HepG2 (cell line): Measurements from ENCODE around the gene BTG2. TPM values are rescaled to one million over a fixed set of nuclear protein-coding genes. Genes with fewer than 3 reads are reported as not detected.

Experiments
- ATAC-seq: fragments of 200-7000 bp; cut with Tn5 transposase; 3 replicates; pipeline ENCODE4 v1.9.1; 2020; ENCODE audit warnings: mild to moderate bottlenecking, moderate library complexity
- BruUV-seq: library from RNA; stranded (reverse); fragments of 400-500 nt; replicated peaks from 2 replicates; lab custom pipeline; 2021; lab: Mats Ljungman, UMichigan
- CTCF ChIA-PET: fragments of 300-600 bp; formaldehyde crosslinking; extraction: SDS; loops from one replicate; lab custom pipeline; 2021; ENCODE audit warnings: low total read pairs, inconsistent platforms, low intra/inter-chr PET ratio; lab: Yijun Ruan, JAX
- POLR2A ChIA-PET: fragments of 350-600 bp; sonication (Branson Sonifier 250); formaldehyde crosslinking; loops from one replicate; lab custom pipeline; 2020; ENCODE audit warnings: antibody characterized with exemption, inconsistent platforms; lab: Yijun Ruan, JAX
- DNase-seq: peaks from one replicate; pipeline ENCODE4 v3.0.0-alpha.2; 2015; ENCODE audit warnings: low spot score
- FAIRE-seq: peaks from 3 replicates; lab custom pipeline; 2011; peaks lifted over from hg19 to GRCh38; lab: Jason Lieb, UNC
- H2AFZ ChIP-seq: one replicate; pipeline ENCODE4 v1.6.1; 2011; ENCODE audit warnings: low read length, inconsistent platforms
- H3K27ac ChIP-seq: fragments of 300-600 bp; 3 replicates; pipeline ENCODE4 v1.8.0; 2011; ENCODE audit warnings: mixed run types, mild to moderate bottlenecking, mixed read lengths, low read length, inconsistent platforms; ENCODE audit not compliant: insufficient read depth; ENCODE audit errors: extremely low read length
- H3K27me3 ChIP-seq, 2 experiments: fragments of 200-600 bp in 1 of 2; 2 replicates in 1 of 2; 3 replicates in 1 of 2; pipeline versions ENCODE4 v1.6.0 to v1.8.0; 2011; ENCODE audit warnings: low read length in 2 of 2, mild to moderate bottlenecking in 2 of 2, moderate library complexity in 2 of 2, inconsistent platforms in 1 of 2; ENCODE audit not compliant: insufficient read depth in 2 of 2, control insufficient read depth in 1 of 2
- H3K36me3 ChIP-seq, 2 experiments: fragments of 200-600 bp in 1 of 2; replicated peaks in 1 of 2; 2 replicates in 1 of 2; 3 replicates in 1 of 2; pipeline versions ENCODE4 v1.5.1 to v1.8.0; 2011; ENCODE audit warnings: low read length in 2 of 2, inconsistent platforms in 1 of 2; ENCODE audit not compliant: insufficient read depth in 2 of 2, control insufficient read depth in 1 of 2
- H3K4me1 ChIP-seq: 2 replicates; pipeline ENCODE4 v1.5.1; 2012; ENCODE audit warnings: low read length, inconsistent platforms; ENCODE audit not compliant: insufficient read depth
- H3K4me2 ChIP-seq: 2 replicates; pipeline ENCODE4 v1.6.0; 2011; ENCODE audit warnings: low read depth, low read length, inconsistent platforms
- H3K4me3 ChIP-seq, 3 experiments: fragments of 200-600 bp in 1 of 3; sonication (generic), shearing (Covaris generic) in 1 of 3; replicated peaks in 1 of 3; 2 replicates each; pipeline ENCODE4 v1.5.1; 2011 to 2016; ENCODE audit warnings: low read length in 3 of 3, inconsistent platforms in 2 of 3, low read depth in 2 of 3, mild to moderate bottlenecking in 2 of 3, control low read depth in 1 of 3, mixed read lengths in 1 of 3; ENCODE audit not compliant: insufficient read depth in 1 of 3
- H3K79me2 ChIP-seq: one replicate; pipeline ENCODE4 v1.6.1; 2011; ENCODE audit warnings: low read length, inconsistent platforms; ENCODE audit not compliant: insufficient read depth
- H3K9ac ChIP-seq: 2 replicates; pipeline ENCODE4 v1.6.0; 2011; ENCODE audit warnings: mild to moderate bottlenecking, low read depth, low read length, inconsistent platforms; ENCODE audit not compliant: insufficient read depth
- H3K9me3 ChIP-seq: 2 replicates; pipeline ENCODE4 v1.5.1; 2012; ENCODE audit warnings: mild to moderate bottlenecking, low read length
- H4K20me1 ChIP-seq: 2 replicates; pipeline ENCODE4 v1.6.0; 2011; ENCODE audit warnings: inconsistent platforms, mild to moderate bottlenecking, low read length, moderate library complexity; ENCODE audit not compliant: insufficient read depth
- ADNP ChIP-seq: sonication (generic); formaldehyde crosslinking; IDR thresholded peaks from 2 replicates; pipeline ENCODE4 v1.4.0; 2020; ENCODE audit warnings: missing genetic modification reagents
- GTF2F1 ChIP-seq: fragments of 150-350 bp; IDR thresholded peaks from 2 replicates; pipeline ENCODE4 v1.6.1; 2014; ENCODE audit warnings: low read length
- KAT8 ChIP-seq: IDR thresholded peaks from 2 replicates; pipeline ENCODE4 v1.6.1; 2016; ENCODE audit warnings: missing genetic modification reagents, missing compliant biosample characterization
- NR3C1 ChIP-seq: sonication (generic); formaldehyde crosslinking; IDR thresholded peaks from 2 replicates; pipeline ENCODE4 v1.4.0; 2020; ENCODE audit warnings: missing genetic modification reagents
- SAP130 ChIP-seq: IDR thresholded peaks from 2 replicates; pipeline ENCODE4 v1.6.1; 2016; ENCODE audit warnings: low read depth
- SIX1 ChIP-seq: sonication (generic); formaldehyde crosslinking; IDR thresholded peaks from 2 replicates; pipeline ENCODE4 v1.4.0; 2020; ENCODE audit warnings: missing genetic modification reagents, borderline replicate concordance
- TBX3 ChIP-seq: fragments of 450-650 bp; IDR thresholded peaks from 2 replicates; pipeline ENCODE4 v1.6.1; 2017; ENCODE audit warnings: antibody characterized with exemption, mild to moderate bottlenecking, inconsistent platforms, borderline replicate concordance
- ZNF382 ChIP-seq: sonication (generic); formaldehyde crosslinking; IDR thresholded peaks from 2 replicates; pipeline ENCODE4 v1.5.0; 2020; ENCODE audit warnings: missing genetic modification reagents, mild to moderate bottlenecking, borderline replicate concordance
- ZNF430 ChIP-seq: sonication (generic); formaldehyde crosslinking; IDR thresholded peaks from 2 replicates; pipeline ENCODE4 v1.9.0; 2021; ENCODE audit warnings: mild to moderate bottlenecking, missing genetic modification reagents
- ZNF468 ChIP-seq: sonication (generic); formaldehyde crosslinking; IDR thresholded peaks from 2 replicates; pipeline ENCODE4 v1.8.0; 2022; ENCODE audit warnings: mild to moderate bottlenecking, moderate library complexity, missing genetic modification reagents
- ZNF530 ChIP-seq: sonication (generic); formaldehyde crosslinking; IDR thresholded peaks from 2 replicates; pipeline ENCODE4 v1.5.0; 2020; ENCODE audit warnings: low read depth, mild to moderate bottlenecking, missing genetic modification reagents
- ZNF878 ChIP-seq: sonication (generic); formaldehyde crosslinking; IDR thresholded peaks from 2 replicates; pipeline ENCODE4 v1.8.1; 2023; ENCODE audit warnings: mild to moderate bottlenecking, missing genetic modification reagents, moderate library complexity
- WGBS: methylation state at CpG from one replicate; pipeline ENCODE4 v1.1.6; 2017; ENCODE audit warnings: low lambda C conversion rate; 5-methylcytosine and 5-hydroxymethylcytosine counted together
- in situ Hi-C: cut with HindIII; loops from 2 replicates; pipeline ENCODE4 v1.10.0; 2017; ENCODE audit warnings: low pct_unique_long_range_greater_than_20kb; ENCODE audit not compliant: extremely low pct_ligation_motif_present
- intact Hi-C: fragments of 100-400 bp; cut with micrococcal nuclease; formaldehyde crosslinking; loops from one replicate; pipeline ENCODE4 v1.10.0; 2022; ENCODE audit not compliant: unreplicated experiment
- polyA plus RNA-seq, 8 experiments: library from polyadenylated mRNA; depleted of rRNA in 3 of 8; stranded (reverse) in 7 of 8; unstranded in 1 of 8; fragments of >200 nt; fragmentation: Illumina TruSeq in 4 of 8; extraction: Trizol in 4 of 8; gene quantifications; 2 replicates each; pipeline versions ENCODE4 v1.2.1 to v1.2.3, GENCODE V29; 2011 to 2016; ENCODE audit warnings: low read depth in 4 of 8, missing spikeins in 1 of 8, mixed read lengths in 1 of 8; ENCODE audit not compliant: insufficient read depth in 1 of 8
- total RNA-seq, 5 experiments: library from RNA; depleted of rRNA; stranded (reverse); fragments of >200 nt; fragmentation: Illumina TruSeq; extraction: Trizol; gene quantifications; 2 replicates each; pipeline ENCODE4 v1.2.3, GENCODE V29; 2016; ENCODE audit warnings: low read depth in 1 of 5
- TF ChIP-seq, protein P1 (sequence below), 2 experiments: sonication (generic) in 1 of 2; formaldehyde crosslinking in 1 of 2; IDR thresholded peaks; 2 replicates each; pipeline versions ENCODE4 v1.4.0 to v1.6.1; 2016 to 2020; ENCODE audit warnings: borderline replicate concordance in 1 of 2, low read depth in 1 of 2, mild to moderate bottlenecking in 1 of 2, missing genetic modification reagents in 1 of 2
- TF ChIP-seq, protein P2 (sequence below): sonication (generic); formaldehyde crosslinking; IDR thresholded peaks from 2 replicates; pipeline ENCODE4 v1.4.0; 2020; ENCODE audit warnings: missing genetic modification reagents, borderline replicate concordance

BTG2 gene
- total and polyA plus RNA-seq, 2 of the 13 experiments (the other 11 are each of a cell fraction or from before 2014, with no cell fraction given) = 13.6 to 18.3 TPM

DNA sequence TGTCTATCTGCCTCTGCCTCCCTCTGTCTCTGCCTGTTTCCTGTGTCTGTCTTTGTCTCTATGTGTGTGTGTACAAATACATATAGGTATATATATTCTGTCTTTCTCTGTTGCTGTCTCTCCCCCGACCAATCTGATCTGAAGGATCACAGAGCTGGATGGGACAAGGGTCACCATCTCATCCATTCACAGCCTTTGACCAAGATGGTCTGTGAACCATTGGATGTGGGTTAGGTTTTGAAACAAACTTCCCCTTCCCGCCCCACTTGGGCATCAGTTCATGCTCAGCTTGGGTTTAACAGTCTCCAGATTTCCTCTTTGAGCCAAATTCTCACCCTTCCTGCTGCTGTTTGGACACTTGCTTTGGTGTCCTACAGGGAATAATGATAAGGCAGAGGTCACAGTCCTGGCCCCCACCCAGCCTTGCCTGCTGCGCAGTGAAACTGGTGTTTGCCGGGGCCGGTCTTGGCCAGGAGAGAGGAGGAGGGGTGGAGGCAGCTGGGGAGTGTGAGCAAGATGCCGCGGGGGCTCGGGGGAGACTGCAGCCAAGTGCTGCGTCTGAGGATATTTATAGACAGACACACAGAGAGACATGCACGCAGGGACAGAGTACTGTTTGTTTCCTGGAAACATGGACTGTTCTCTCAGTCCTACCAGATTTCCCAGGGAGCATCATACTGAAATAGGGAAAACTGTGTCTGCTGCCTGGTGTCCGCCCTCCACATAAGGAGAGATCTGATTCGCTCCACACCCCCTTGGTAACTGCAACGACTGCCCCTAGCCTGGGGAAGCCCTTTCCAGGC is 27.0 kb upstream of the BTG2 start:
- 3% methylated on average over 12 of the region's 13 CpGs for WGBS
- no TSS peak for BruUV-seq
- Histone ChIP-seq H2AFZ (no peak overlapping the region), H3K9ac (no peak overlapping the region), H3K4me1 (peaks cover 30% of the 10 kb centered on the region), H3K4me3 (no peak overlapping the region), H3K36me3 (no peaks in the 10 kb centered on the region), H3K27ac (no peak overlapping the region), H3K27me3 (peaks cover 1 to 39% of the 10 kb centered on the region in 2 experiments; a peak in 4 of 5 replicates), H3K9me3 (no peaks in the 10 kb centered on the region), H4K20me1 (no peaks in the 10 kb centered on the region), H3K4me2 (no peak overlapping the region), H3K79me2 (no peaks in the 10 kb centered on the region)
- POLR2A ChIA-PET = no interaction called here
- no peak for FAIRE-seq
- in situ Hi-C loops = loop anchor here (10.0 kb wide), 1 partner anchor 207 kb away; no protein-coding TSS in a partner anchor
- DNase-seq = no peak
- intact Hi-C loops = no loop called here
- CTCF ChIA-PET = no interaction called here
- no peak for ATAC-seq
- TF ChIP-seq, protein P1, sequence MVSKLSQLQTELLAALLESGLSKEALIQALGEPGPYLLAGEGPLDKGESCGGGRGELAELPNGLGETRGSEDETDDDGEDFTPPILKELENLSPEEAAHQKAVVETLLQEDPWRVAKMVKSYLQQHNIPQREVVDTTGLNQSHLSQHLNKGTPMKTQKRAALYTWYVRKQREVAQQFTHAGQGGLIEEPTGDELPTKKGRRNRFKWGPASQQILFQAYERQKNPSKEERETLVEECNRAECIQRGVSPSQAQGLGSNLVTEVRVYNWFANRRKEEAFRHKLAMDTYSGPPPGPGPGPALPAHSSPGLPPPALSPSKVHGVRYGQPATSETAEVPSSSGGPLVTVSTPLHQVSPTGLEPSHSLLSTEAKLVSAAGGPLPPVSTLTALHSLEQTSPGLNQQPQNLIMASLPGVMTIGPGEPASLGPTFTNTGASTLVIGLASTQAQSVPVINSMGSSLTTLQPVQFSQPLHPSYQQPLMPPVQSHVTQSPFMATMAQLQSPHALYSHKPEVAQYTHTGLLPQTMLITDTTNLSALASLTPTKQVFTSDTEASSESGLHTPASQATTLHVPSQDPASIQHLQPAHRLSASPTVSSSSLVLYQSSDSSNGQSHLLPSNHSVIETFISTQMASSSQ (IDR thresholded peaks at IDR 0.05; ENCODE audit: low read depth) = no peak
- TF ChIP-seq, protein P1 (CRISPR knock-in tag; IDR thresholded peaks at IDR 0.05; ENCODE audit: borderline replicate concordance) = no peak
- no peak for TF ChIP-seq GTF2F1
- TF ChIP-seq NR3C1 = no peak
- TF ChIP-seq ZNF530 (CRISPR knock-in tag) = no peak
- TF ChIP-seq SIX1 (CRISPR knock-in tag) = no peak
- TF ChIP-seq, protein P2, sequence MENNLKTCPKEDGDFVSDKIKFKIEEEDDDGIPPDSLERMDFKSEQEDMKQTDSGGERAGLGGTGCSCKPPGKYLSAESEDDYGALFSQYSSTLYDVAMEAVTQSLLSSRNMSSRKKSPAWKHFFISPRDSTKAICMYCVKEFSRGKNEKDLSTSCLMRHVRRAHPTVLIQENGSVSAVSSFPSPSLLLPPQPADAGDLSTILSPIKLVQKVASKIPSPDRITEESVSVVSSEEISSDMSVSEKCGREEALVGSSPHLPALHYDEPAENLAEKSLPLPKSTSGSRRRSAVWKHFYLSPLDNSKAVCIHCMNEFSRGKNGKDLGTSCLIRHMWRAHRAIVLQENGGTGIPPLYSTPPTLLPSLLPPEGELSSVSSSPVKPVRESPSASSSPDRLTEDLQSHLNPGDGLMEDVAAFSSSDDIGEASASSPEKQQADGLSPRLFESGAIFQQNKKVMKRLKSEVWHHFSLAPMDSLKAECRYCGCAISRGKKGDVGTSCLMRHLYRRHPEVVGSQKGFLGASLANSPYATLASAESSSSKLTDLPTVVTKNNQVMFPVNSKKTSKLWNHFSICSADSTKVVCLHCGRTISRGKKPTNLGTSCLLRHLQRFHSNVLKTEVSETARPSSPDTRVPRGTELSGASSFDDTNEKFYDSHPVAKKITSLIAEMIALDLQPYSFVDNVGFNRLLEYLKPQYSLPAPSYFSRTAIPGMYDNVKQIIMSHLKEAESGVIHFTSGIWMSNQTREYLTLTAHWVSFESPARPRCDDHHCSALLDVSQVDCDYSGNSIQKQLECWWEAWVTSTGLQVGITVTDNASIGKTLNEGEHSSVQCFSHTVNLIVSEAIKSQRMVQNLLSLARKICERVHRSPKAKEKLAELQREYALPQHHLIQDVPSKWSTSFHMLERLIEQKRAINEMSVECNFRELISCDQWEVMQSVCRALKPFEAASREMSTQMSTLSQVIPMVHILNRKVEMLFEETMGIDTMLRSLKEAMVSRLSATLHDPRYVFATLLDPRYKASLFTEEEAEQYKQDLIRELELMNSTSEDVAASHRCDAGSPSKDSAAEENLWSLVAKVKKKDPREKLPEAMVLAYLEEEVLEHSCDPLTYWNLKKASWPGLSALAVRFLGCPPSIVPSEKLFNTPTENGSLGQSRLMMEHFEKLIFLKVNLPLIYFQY (CRISPR knock-in tag) = no peak
- no peak for TF ChIP-seq SAP130
- no peak for TF ChIP-seq ZNF430 (CRISPR knock-in tag)
- no peak for TF ChIP-seq ZNF878 (CRISPR knock-in tag)
- TF ChIP-seq ZNF382 (CRISPR knock-in tag) = no peak
- no peak for TF ChIP-seq ADNP (CRISPR knock-in tag)
- TF ChIP-seq KAT8 = no peak
- no peak for TF ChIP-seq ZNF468 (CRISPR knock-in tag)
- no peak for TF ChIP-seq TBX3
